A549 (cell line): ENCODE data around the gene CHPF. TPM values are rescaled to one million over a fixed set of nuclear protein-coding genes. Genes with fewer than 3 reads are reported as not detected.

ENCODE experiments used
- ATAC-seq, 2 experiments: fragments of 200-7000 bp in 1 of 2; fragments of >200 bp in 1 of 2; cut with Nextera tagmentation in 1 of 2; cut with Tn5 transposase in 1 of 2; 3 replicates each; pipeline versions ENCODE4 v1.8.0 to v1.9.1; 2018 to 2020; ENCODE audit warnings: mild to moderate bottlenecking in 1 of 2, moderate library complexity in 1 of 2
- CTCF ChIA-PET: fragments of 300-600 bp; sonication (Branson Sonifier 250); formaldehyde crosslinking; extraction: SDS; loops from one replicate; lab custom pipeline; 2021; ENCODE audit warnings: antibody characterized with exemption, inconsistent platforms; lab: Yijun Ruan, JAX
- POLR2A ChIA-PET: fragments of 350-600 bp; formaldehyde crosslinking; extraction: SDS; loops from one replicate; lab custom pipeline; 2021; ENCODE audit warnings: antibody characterized with exemption, inconsistent platforms; lab: Yijun Ruan, JAX
- DNase-seq, 2 experiments: peaks; one replicate each; pipeline versions ENCODE4 v3.0.0 to v3.0.0-alpha.2; 2011 to 2016; ENCODE audit warnings: low read depth in 1 of 2, low spot score in 1 of 2
- FAIRE-seq: peaks from 2 replicates; lab custom pipeline; 2011; peaks lifted over from hg19 to GRCh38; lab: Jason Lieb, UNC
- H3K27ac ChIP-seq, 2 experiments: fragments of >200 bp; sonication (Bioruptor Twin); formaldehyde crosslinking; 3 replicates each; pipeline ENCODE4 v1.5.1; 2016 to 2017
- H3K4me1 ChIP-seq: fragments of >200 bp; sonication (Bioruptor Twin); formaldehyde crosslinking; 3 replicates; pipeline ENCODE4 v1.6.1; 2016
- H3K4me2 ChIP-seq: fragments of >200 bp; sonication (Bioruptor Twin); formaldehyde crosslinking; 3 replicates; pipeline ENCODE4 v1.6.1; 2016
- H3K4me3 ChIP-seq: fragments of >200 bp; sonication (Bioruptor Twin); formaldehyde crosslinking; 3 replicates; pipeline ENCODE4 v1.5.1; 2016
- H3K9me3 ChIP-seq: fragments of >200 bp; sonication (Bioruptor Twin); formaldehyde crosslinking; 3 replicates; pipeline ENCODE4 v1.6.1; 2016
- ATOH8 ChIP-seq: fragments of 250-450 bp; sonication (Bioruptor Pico); IDR thresholded peaks from 2 replicates; pipeline ENCODE4 v1.5.0; 2020; ENCODE audit warnings: low read depth, mild to moderate bottlenecking, moderate library complexity
- BCL3 ChIP-seq: fragments of >200 bp; sonication (Bioruptor Twin); formaldehyde crosslinking; IDR thresholded peaks from 3 replicates; pipeline ENCODE4 v1.6.1; 2016
- CBX2 ChIP-seq: fragments of 200-600 bp; sonication (generic); IDR thresholded peaks from 2 replicates; pipeline ENCODE4 v1.6.1; 2016; ENCODE audit warnings: low read depth, mild to moderate bottlenecking, borderline replicate concordance
- CTCF ChIP-seq: fragments of >200 bp; sonication (Bioruptor Twin); formaldehyde crosslinking; IDR thresholded peaks from 3 replicates; pipeline ENCODE4 v1.5.1; 2016
- E2F6 ChIP-seq: IDR thresholded peaks from 2 replicates; pipeline ENCODE4 v1.6.1; 2012; ENCODE audit warnings: low read depth, borderline replicate concordance
- EP300 ChIP-seq, 2 experiments: fragments of >200 bp; sonication (Bioruptor Twin); formaldehyde crosslinking; IDR thresholded peaks; 2 replicates in 1 of 2; 3 replicates in 1 of 2; pipeline ENCODE4 v1.6.1; 2016 to 2017
- FOSL2 ChIP-seq, 2 experiments: fragments of 450-650 bp in 1 of 2; fragments of >200 bp in 1 of 2; sonication (Bioruptor Twin) in 1 of 2; formaldehyde crosslinking; IDR thresholded peaks; 2 replicates each; pipeline versions ENCODE4 v1.5.0 to v1.6.1; 2016 to 2020; ENCODE audit warnings: mild to moderate bottlenecking in 1 of 2, moderate library complexity in 1 of 2
- GATA3 ChIP-seq: IDR thresholded peaks from 2 replicates; pipeline ENCODE4 v1.6.1; 2012; ENCODE audit warnings: borderline replicate concordance
- HES2 ChIP-seq: fragments of >200 bp; sonication (Bioruptor Twin); formaldehyde crosslinking; IDR thresholded peaks from 2 replicates; pipeline ENCODE4 v1.6.1; 2016
- HEYL ChIP-seq: fragments of 250-450 bp; sonication (Bioruptor Pico); IDR thresholded peaks from 2 replicates; pipeline ENCODE4 v1.8.0; 2021; ENCODE audit warnings: mild to moderate bottlenecking, moderate library complexity
- HMGXB4 ChIP-seq: fragments of 250-450 bp; sonication (Bioruptor Pico); IDR thresholded peaks from 2 replicates; pipeline ENCODE4 v1.5.0; 2021; ENCODE audit warnings: mild to moderate bottlenecking, moderate library complexity, borderline replicate concordance
- HOXA7 ChIP-seq: fragments of 250-450 bp; sonication (Bioruptor Pico); IDR thresholded peaks from 2 replicates; pipeline ENCODE4 v1.5.0; 2020; ENCODE audit warnings: mild to moderate bottlenecking, moderate library complexity
- HOXB5 ChIP-seq: fragments of 250-450 bp; sonication (Bioruptor Pico); IDR thresholded peaks from 2 replicates; pipeline ENCODE4 v1.5.0; 2020; ENCODE audit warnings: mild to moderate bottlenecking, moderate library complexity
- MAZ ChIP-seq: fragments of 150-350 bp; IDR thresholded peaks from 2 replicates; pipeline ENCODE4 v1.6.1; 2014; ENCODE audit warnings: antibody characterized with exemption, low read depth, low read length, borderline replicate concordance
- MYC ChIP-seq: IDR thresholded peaks from 2 replicates; pipeline ENCODE4 v1.6.1; 2012; ENCODE audit warnings: mild to moderate bottlenecking, inconsistent platforms, low read length, improper control_type of control experiment, borderline replicate concordance
- PHF8 ChIP-seq: fragments of 200-600 bp; sonication (generic); IDR thresholded peaks from 2 replicates; pipeline ENCODE4 v1.6.1; 2016; ENCODE audit warnings: low read depth, mild to moderate bottlenecking, antibody characterized with exemption, moderate library complexity, borderline replicate concordance
- RAD21 ChIP-seq, 2 experiments: fragments of >200 bp in 1 of 2; sonication (Bioruptor Twin) in 1 of 2; formaldehyde crosslinking in 1 of 2; IDR thresholded peaks in 1 of 2; conservative IDR thresholded peaks in 1 of 2; 2 replicates in 1 of 2; 3 replicates in 1 of 2; pipeline ENCODE4 v1.6.1; 2012 to 2018; ENCODE audit warnings: inconsistent platforms in 1 of 2
- RCOR1 ChIP-seq: fragments of 150-350 bp; IDR thresholded peaks from 2 replicates; pipeline ENCODE4 v1.6.1; 2014; ENCODE audit warnings: antibody characterized with exemption, low read length, low read depth
- SMC3 ChIP-seq: fragments of >200 bp; sonication (Bioruptor Twin); formaldehyde crosslinking; IDR thresholded peaks from 3 replicates; pipeline ENCODE4 v1.6.1; 2018; ENCODE audit warnings: inconsistent platforms
- SREBF2 ChIP-seq: fragments of 450-650 bp; IDR thresholded peaks from 2 replicates; pipeline ENCODE4 v1.6.1; 2014; ENCODE audit warnings: mild to moderate bottlenecking, moderate library complexity
- TFCP2L1 ChIP-seq: fragments of 250-450 bp; sonication (Bioruptor Pico); IDR thresholded peaks from 2 replicates; pipeline ENCODE4 v1.5.0; 2021; ENCODE audit warnings: mild to moderate bottlenecking
- USF2 ChIP-seq: fragments of 450-650 bp; IDR thresholded peaks from 2 replicates; pipeline ENCODE4 v1.6.1; 2014; ENCODE audit warnings: antibody characterized with exemption
- ZC3H11A ChIP-seq: fragments of 450-650 bp; IDR thresholded peaks from 2 replicates; pipeline ENCODE4 v1.6.1; 2014; ENCODE audit warnings: antibody characterized with exemption, mild to moderate bottlenecking
- ZNF302 ChIP-seq: fragments of 250-450 bp; sonication (Bioruptor Pico); IDR thresholded peaks from 2 replicates; pipeline ENCODE4 v1.9.0; 2021; ENCODE audit warnings: inconsistent platforms, mild to moderate bottlenecking, moderate library complexity
- ZSCAN20 ChIP-seq: fragments of 250-450 bp; sonication (Bioruptor Pico); IDR thresholded peaks from 2 replicates; pipeline ENCODE4 v1.8.0; 2022; ENCODE audit warnings: mild to moderate bottlenecking, moderate library complexity
- WGBS: methylation state at CpG from one replicate; pipeline ENCODE4 v1.1.6; 2017; ENCODE audit errors: missing lambda C conversion rate; 5-methylcytosine and 5-hydroxymethylcytosine counted together
- polyA plus RNA-seq, 4 experiments: library from polyadenylated mRNA; depleted of rRNA in 3 of 4; stranded (reverse); fragments of >200 nt; fragmentation: RNase III in 1 of 4; extraction: RNeasy Plus Mini Kit Qiagen cat#74134 plus additional on column Dnase treatment in 1 of 4; gene quantifications; 2 replicates in 3 of 4; 3 replicates in 1 of 4; pipeline ENCODE4 v1.2.3, GENCODE V29; 2011 to 2017

CHPF gene
- polyA plus RNA-seq, 2 of the 4 experiments (the other 2 are of a cell fraction) = 9.0 to 14.8 TPM

- H3K9me3 ChIP-seq = no peaks in the 10 kb centered on the region
- 92% methylated on average over 61 of the region's 61 CpGs for WGBS
- DNase-seq (no peak), FAIRE-seq (no peak), ATAC-seq (no peak)
- peak overlapping the region; percentile 83 for H3K4me2 ChIP-seq
- peak overlapping the region; percentile 84 to 91; a peak in 3 of 6 replicates for H3K27ac ChIP-seq
- H3K4me1 ChIP-seq = peaks cover 22% of the 10 kb centered on the region; the same call in 2 of the 3 replicates
- no peak for TF ChIP-seq HES2
- no peak for TF ChIP-seq ATOH8 (CRISPR knock-in tag)
- TF ChIP-seq BCL3 = no peak
- TF ChIP-seq SMC3 = no peak
- no peak for TF ChIP-seq EP300 (IDR thresholded peaks at IDR 0.05)
- no peak for TF ChIP-seq ZNF302 (CRISPR knock-in tag)
- no peak for TF ChIP-seq CBX2
- no peak for TF ChIP-seq ZC3H11A
- no peak for TF ChIP-seq MAZ
- no peak for TF ChIP-seq HEYL (CRISPR knock-in tag)
- no peak for TF ChIP-seq SREBF2
- no peak for TF ChIP-seq FOSL2 (IDR thresholded peaks at IDR 0.05)
- TF ChIP-seq FOSL2 (CRISPR knock-in tag; IDR thresholded peaks at IDR 0.05) = no peak
- ChIA-PET CTCF (interaction anchor here (0.9 to 89.4 kb wide), 4 partner anchors 9 to 338 kb away, joined by 3 to 3291 read pairs (median 1650); partner anchors contain the start of genes ASIC4, CHPF, GMPPA and SPEG), POLR2A (interaction anchor here (1.9 kb wide), 3 partner anchors 8 to 13 kb away, joined by 9 to 24 read pairs (median 10); no protein-coding TSS in a partner anchor)
- H3K4me3 ChIP-seq = peak overlapping the region; percentile 75; the same call in 2 of the 3 replicates
Observed at GRCh38 chr2:219496825-219497494, 46.6 kb downstream of the CHPF start.

GRCh38 chr2:219496247-219496824, 47.3 kb downstream of the CHPF start:
- no peak for ATAC-seq
- Histone ChIP-seq H3K27ac (no peak overlapping the region), H3K4me2 (no peak overlapping the region), H3K4me3 (no peak overlapping the region), H3K9me3 (no peaks in the 10 kb centered on the region), H3K4me1 (peaks cover 22% of the 10 kb centered on the region; the same call in 2 of the 3 replicates)
- no peak for FAIRE-seq
- WGBS = 78% methylated on average over 18 of the region's 20 CpGs
- ChIA-PET CTCF (interaction anchor here (0.7 to 89.4 kb wide), 7 partner anchors 10 to 338 kb away, joined by 3 to 3291 read pairs (median 8); partner anchors contain the start of genes ASIC4, CHPF, GMPPA and SPEG), POLR2A (no interaction called here)
- no peak for DNase-seq
- TF ChIP-seq HOXA7 (CRISPR knock-in tag) (no peak), RCOR1 (no peak), E2F6 (no peak), RAD21 (conservative IDR thresholded peaks at IDR 0.05 in 1 of 2, IDR thresholded peaks at IDR 0.05 in 1 of 2) (no peak), CTCF (no peak), PHF8 (no peak), MYC (no peak), HOXB5 (no peak), USF2 (no peak), HMGXB4 (CRISPR knock-in tag) (no peak), CBX2 (no peak), GATA3 (no peak), ZSCAN20 (CRISPR knock-in tag) (no peak), TFCP2L1 (CRISPR knock-in tag) (no peak)
